HG02759 (cell line): Measurements from ENCODE around the gene ADGRF5.

Experiments used
- ATAC-seq: cut with Tn5 transposase; IDR thresholded peaks from one replicate; pipeline ENCODE4 v1.9.1; 2021; ENCODE audit warnings: mild to moderate bottlenecking, moderate library complexity; ENCODE audit not compliant: unreplicated experiment

ADGRF5 gene

GRCh38 chr6:46932526-46933319 is 11.0 kb upstream of the ADGRF5 start:
- ATAC-seq, result no peak

GRCh38 chr6:46931416-46931815 is 9.7 kb upstream of the ADGRF5 start:
- no peak for ATAC-seq

- no peak for ATAC-seq
Measured at GRCh38 chr6:46930331-46930730, 8.6 kb upstream of the ADGRF5 start.

GRCh38 chr6:46927066-46927465 is 5.3 kb upstream of the ADGRF5 start:
- no peak for ATAC-seq

- ATAC-seq, result no peak
Measured at GRCh38 chr6:46926481-46926880, 4.7 kb upstream of the ADGRF5 start.

- ATAC-seq, result no peak
Measured at GRCh38 chr6:46925563-46926253, 4.0 kb upstream of the ADGRF5 start.

- ATAC-seq, result no peak
Measured at GRCh38 chr6:46923476-46923875, 1.7 kb upstream of the ADGRF5 start.

- no peak for ATAC-seq
Measured at GRCh38 chr6:46921059-46921458, 679 bp downstream of the ADGRF5 start.

- ATAC-seq, result no peak
Measured at GRCh38 chr6:46918806-46919205, 2.9 kb downstream of the ADGRF5 start.

- no peak for ATAC-seq
Measured at GRCh38 chr6:46917002-46917545, 4.7 kb downstream of the ADGRF5 start.

GRCh38 chr6:46915866-46916265 is 5.9 kb downstream of the ADGRF5 start:
- ATAC-seq, result no peak

GRCh38 chr6:46915380-46915779 is 6.4 kb downstream of the ADGRF5 start:
- ATAC-seq, result no peak

GRCh38 chr6:46914279-46914810 is 7.4 kb downstream of the ADGRF5 start:
- ATAC-seq, result no peak

GRCh38 chr6:46909371-46909770 is 12.4 kb downstream of the ADGRF5 start:
- no peak for ATAC-seq

- no peak for ATAC-seq
Measured at GRCh38 chr6:46906776-46907175, 15.0 kb downstream of the ADGRF5 start.

- ATAC-seq, result no peak
Measured at GRCh38 chr6:46904117-46904516, 17.6 kb downstream of the ADGRF5 start.

GRCh38 chr6:46903175-46903574 is 18.6 kb downstream of the ADGRF5 start:
- ATAC-seq, result no peak

- no peak for ATAC-seq
Measured at GRCh38 chr6:46901882-46902314, 19.8 kb downstream of the ADGRF5 start.

- ATAC-seq, result no peak
Measured at GRCh38 chr6:46900266-46900665, 21.5 kb downstream of the ADGRF5 start.

GRCh38 chr6:46899659-46900058 is 22.1 kb downstream of the ADGRF5 start:
- ATAC-seq, result no peak

GRCh38 chr6:46898006-46898405 is 23.7 kb downstream of the ADGRF5 start:
- ATAC-seq, result no peak

GRCh38 chr6:46896871-46897270 is 24.9 kb downstream of the ADGRF5 start:
- ATAC-seq, result no peak
